NCI-H1930 (cell line): ENCODE measurements around the gene NPVF.

ENCODE experiments used
- DNase-seq, 2 experiments: peaks; one replicate each; lab custom pipeline; 2025; lab: John Stamatoyannopoulos, UW

NPVF gene

GRCh38 chr7:25228386-25228785 lies at the start of gene NPVF:
Gene NPVF, minus strand, starts transcription at chr7:25228486. Its CDS starts 47 bp downstream, at chr7:25228439.
- DNase-seq = no peak

GRCh38 chr7:25272265-25272664 lies 44.0 kb upstream of the NPVF start:
- DNase-seq = no peak

GRCh38 chr7:25263337-25263736 lies 35.1 kb upstream of the NPVF start:
- DNase-seq = no peak

- DNase-seq = no peak
Measured at GRCh38 chr7:25262586-25262985, 34.3 kb upstream of the NPVF start.

DNA sequence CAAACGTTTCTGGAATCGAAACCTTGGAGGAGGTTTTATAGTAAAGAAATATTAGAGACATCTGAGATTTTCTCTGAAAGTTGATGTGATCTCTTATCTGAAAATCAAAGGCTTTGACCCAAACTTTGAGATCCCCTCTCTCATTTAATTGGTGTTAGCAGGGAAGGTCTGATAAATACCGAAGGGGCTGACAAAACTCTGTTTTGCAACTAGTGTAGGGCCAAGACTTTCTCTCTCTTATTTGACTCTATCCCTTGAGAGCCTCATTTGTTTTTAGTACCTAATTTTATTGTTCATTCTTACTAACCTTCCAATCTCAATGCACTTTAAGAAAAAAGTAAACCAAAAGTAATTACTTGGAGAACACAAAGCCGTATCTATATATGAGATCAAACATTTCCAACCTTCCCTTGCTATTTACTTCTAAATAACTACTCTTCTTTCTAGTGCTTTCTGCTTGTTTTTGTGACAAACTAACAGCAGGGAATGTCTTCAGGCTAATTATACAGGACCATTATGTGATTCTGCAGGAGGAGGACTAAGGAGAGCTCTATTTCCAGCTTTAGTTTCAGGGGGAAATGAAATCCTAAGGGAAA lies 33.4 kb upstream of the NPVF start:
- no peak for DNase-seq

- DNase-seq = no peak
Measured at GRCh38 chr7:25260862-25261494, 32.7 kb upstream of the NPVF start.

GRCh38 chr7:25259487-25260243 lies 31.4 kb upstream of the NPVF start:
- DNase-seq = peak; percentile 77 to 78

DNA sequence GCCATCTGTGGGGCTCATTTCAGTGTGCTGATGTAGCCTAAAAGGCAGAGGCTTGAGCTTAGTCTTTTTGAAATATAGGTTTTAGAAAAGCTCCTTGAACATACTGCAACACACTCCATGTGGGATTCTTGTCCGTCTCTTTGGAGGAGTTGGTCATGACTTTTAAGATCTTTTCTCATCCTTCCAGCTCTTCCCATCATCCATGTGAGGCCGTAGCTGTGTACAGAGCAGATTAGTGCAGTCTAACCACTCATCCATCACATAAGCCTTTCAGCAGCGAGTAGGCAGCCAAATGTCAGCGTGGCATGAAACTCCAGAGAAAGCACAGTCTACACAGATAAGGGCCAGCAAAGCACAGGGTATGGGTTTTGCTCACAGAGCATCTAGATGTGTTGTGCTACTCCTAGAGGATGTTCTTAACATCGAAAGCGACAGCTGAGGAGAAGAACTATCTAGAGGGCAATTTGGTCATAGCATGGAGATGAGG lies 28.1 kb upstream of the NPVF start:
- DNase-seq = no peak

DNA sequence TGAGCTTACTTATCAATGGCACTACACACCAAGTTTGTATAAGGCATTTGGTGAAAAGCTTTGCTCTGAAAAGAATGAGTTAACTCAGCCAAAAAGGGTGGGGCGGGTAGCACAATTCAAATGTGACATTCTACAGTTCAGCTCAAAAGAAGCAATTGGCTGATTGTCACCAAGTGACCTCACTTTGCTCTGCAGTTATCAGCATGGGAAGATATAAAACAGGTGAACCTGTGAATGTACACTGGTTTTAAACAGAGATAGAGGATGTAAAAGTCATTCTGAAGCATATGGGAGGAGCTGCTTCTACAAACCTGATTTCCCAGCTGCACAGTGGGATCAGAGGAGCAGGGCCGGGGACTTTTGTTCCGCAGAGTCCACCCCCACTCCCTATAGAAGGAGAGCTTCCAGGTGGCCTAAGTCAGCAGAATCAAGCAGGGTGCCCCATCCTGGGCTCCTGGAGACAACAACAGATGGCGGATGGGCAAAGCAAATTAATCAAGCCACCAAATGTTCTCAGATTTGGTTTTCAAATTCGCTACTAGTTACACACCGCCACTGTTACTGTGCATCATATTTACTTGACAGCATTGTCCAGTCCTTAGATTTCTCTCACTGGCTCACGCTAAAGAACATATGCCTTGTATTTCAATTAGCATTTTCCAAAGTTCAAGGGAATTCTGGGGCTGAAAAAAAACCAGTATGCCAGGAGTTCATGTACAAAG lies 27.5 kb upstream of the NPVF start:
- no peak for DNase-seq

GRCh38 chr7:25254604-25255003 lies 26.3 kb upstream of the NPVF start:
- DNase-seq = no peak

GRCh38 chr7:25253714-25254113 lies 25.4 kb upstream of the NPVF start:
- DNase-seq = no peak

GRCh38 chr7:25250386-25250785 lies 22.1 kb upstream of the NPVF start:
- no peak for DNase-seq

GRCh38 chr7:25249772-25250171 lies 21.5 kb upstream of the NPVF start:
- no peak for DNase-seq

- no peak for DNase-seq
Measured at GRCh38 chr7:25246306-25246705, 18.0 kb upstream of the NPVF start.

- DNase-seq = no peak
Measured at GRCh38 chr7:25244254-25245033, 16.2 kb upstream of the NPVF start.

DNA sequence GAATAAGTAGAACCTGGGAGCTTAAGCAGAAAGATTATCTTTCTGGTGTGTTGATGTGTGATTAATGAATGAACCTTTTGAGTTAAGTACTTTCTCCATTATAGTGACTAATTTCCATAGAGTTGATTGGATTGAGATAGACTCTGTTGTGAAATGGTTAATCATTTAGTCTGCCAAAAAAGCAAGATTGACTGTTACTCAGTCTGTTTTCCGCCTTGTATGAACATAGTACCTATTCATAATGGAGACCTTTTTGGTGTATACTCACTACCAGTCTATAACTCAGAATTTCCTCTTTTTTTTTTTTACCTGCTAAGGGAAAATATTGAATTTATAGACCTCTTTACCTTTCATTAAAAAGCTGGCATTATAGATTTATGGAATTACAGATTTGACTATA lies 14.4 kb upstream of the NPVF start:
- DNase-seq = no peak

DNA sequence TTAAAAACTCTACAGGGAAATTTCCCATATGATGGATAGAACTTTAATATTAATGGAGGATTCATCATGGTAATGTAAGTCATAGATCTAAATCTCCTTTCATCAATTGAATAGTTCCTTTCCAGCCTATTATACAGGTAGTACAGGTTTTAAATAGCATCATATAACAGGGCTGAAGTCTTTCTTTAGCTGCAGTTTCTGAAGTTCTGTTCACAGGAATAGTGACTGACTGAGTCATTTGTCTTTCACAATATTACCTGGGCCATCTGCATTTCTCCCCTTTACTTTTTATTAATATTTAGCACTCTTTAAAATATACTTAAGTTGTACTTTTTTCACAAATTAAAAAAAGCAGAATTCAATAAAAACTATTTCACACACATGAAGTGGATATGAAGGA lies 12.6 kb upstream of the NPVF start:
- DNase-seq = no peak

- no peak for DNase-seq
Measured at GRCh38 chr7:25240340-25240739, 12.1 kb upstream of the NPVF start.

- DNase-seq = no peak
Measured at GRCh38 chr7:25239888-25240287, 11.6 kb upstream of the NPVF start.

DNA sequence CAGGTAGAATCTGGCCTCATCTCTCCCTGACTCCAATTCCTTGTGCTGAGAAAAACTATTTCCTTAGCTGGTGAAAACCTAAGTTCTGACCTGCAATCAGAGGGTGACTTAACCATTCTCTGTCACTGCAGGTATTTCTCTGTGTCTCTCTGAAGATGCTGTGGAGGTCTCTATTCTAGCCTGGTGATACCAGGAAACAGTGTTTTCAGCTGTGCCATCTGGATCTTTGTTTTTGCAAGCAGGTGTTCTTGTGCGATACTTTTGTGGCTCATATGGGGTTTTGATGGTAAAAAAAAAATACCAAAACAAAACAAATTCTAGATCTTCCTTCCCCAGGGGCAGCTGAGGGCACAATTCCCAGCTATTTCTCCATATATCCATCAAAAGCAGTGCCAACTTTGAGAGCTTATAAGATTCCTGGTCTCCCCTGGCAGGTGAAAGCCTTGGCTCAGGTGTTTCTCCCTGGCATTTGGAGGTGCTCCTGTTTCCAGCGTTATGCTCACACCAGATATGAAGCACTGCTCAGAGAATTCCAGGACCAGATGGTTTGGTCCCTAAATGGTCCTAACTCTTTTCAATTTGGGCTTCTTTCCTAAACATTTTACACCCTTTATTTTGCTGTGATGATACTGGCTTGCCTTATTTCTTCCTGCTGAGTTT lies 9.9 kb upstream of the NPVF start:
- DNase-seq = no peak

DNA sequence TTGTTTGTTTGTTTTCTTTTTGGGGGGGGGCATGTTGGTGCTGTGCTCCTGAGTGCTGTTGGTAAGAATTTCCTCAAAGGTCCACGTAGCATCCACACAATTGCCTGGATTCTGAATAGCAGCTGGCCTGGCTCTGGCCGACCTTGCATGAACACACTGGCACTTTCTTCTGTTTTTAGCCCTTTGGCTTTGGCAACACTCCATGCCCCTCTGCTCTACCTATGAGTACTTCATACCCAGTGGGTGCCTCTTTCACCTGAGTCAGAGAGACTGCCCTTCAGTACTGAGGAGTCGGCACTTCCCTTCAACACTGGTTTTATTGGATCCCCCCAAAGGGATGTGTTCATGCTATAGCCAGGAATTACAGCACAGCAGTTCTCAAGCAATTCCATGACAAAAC lies 7.2 kb upstream of the NPVF start:
- DNase-seq = no peak
